DOHH2 (cell line): ENCODE data around the gene CNGA1.

Experiments
- CTCF ChIP-seq: fragments of 200-600 bp; sonication (generic); IDR thresholded peaks from one replicate; pipeline ENCODE4 v1.5.1; 2014; ENCODE audit warnings: antibody characterized with exemption, mild to moderate bottlenecking, low read depth, low read length; ENCODE audit not compliant: poor library complexity, severe bottlenecking
- EZH2phosphoT487 ChIP-seq: fragments of 200-600 bp; sonication (generic); IDR thresholded peaks from 2 replicates; pipeline ENCODE4 v1.6.1; 2017; ENCODE audit warnings: borderline replicate concordance, mild to moderate bottlenecking, antibody characterized with exemption, low read length, moderate library complexity, mixed read lengths

- TF ChIP-seq CTCF (no peak), EZH2phosphoT487 (no peak)
Observed at GRCh38 chr4:47891928-47892327, 124.6 kb downstream of the CNGA1 start.
